Tibial artery (tissue), 4 donors: ENCODE data around the gene RALGPS2.

Experiments
- DNase-seq, 2 donors: peaks; one replicate each; pipeline ENCODE4 v3.0.0-alpha.2; 2019
- H3K27ac ChIP-seq, 2 donors: fragments of 200-600 bp; sonication (generic) in 1 of 2; 1 replicate in 1 of 2; 2 replicates in 1 of 2; pipeline ENCODE4 v1.5.1; 2018 to 2019; ENCODE audit warnings: mild to moderate bottlenecking in 1 of 2
- H3K27me3 ChIP-seq, 2 donors: fragments of 200-600 bp; sonication (generic) in 1 of 2; one replicate each; pipeline versions ENCODE4 v1.5.1 to v1.6.0; 2016 to 2019
- H3K36me3 ChIP-seq, 3 donors: fragments of 200-600 bp; sonication (generic) in 2 of 3; one replicate each; pipeline ENCODE4 v1.5.1; 2016 to 2019; ENCODE audit warnings: mild to moderate bottlenecking in 2 of 3
- H3K4me1 ChIP-seq, 4 donors: fragments of 200-600 bp; sonication (generic) in 2 of 4; 1 replicate in 3 of 4; 2 replicates in 1 of 4; pipeline ENCODE4 v1.5.1; 2016 to 2019
- H3K4me3 ChIP-seq, 2 donors: fragments of 200-600 bp; sonication (generic) in 1 of 2; 1 replicate in 1 of 2; 2 replicates in 1 of 2; pipeline ENCODE4 v1.5.1; 2018 to 2019; ENCODE audit warnings: mild to moderate bottlenecking in 2 of 2
- H3K9me3 ChIP-seq, 3 donors: fragments of 200-600 bp; sonication (generic) in 1 of 3; one replicate each; pipeline ENCODE4 v1.5.1; 2016 to 2019
- CTCF ChIP-seq, 2 experiments: fragments of 200-600 bp in 1 of 2; fragments of 450-650 bp in 1 of 2; IDR thresholded peaks; one replicate each; pipeline ENCODE4 v1.5.1; 2017 to 2019; ENCODE audit warnings: antibody characterized with exemption in 2 of 2, mild to moderate bottlenecking in 1 of 2, moderate library complexity in 1 of 2
- intact Hi-C: fragments of 100-400 bp; cut with DNase I; formaldehyde crosslinking; loops from one replicate; pipeline ENCODE4 v1.15.0; 2023; ENCODE audit warnings: low total_unique reads

RALGPS2 gene

GRCh38 chr1:178692564-178693327, 32.3 kb upstream of the RALGPS2 start:
- Histone ChIP-seq H3K4me3 (no peak overlapping the region), H3K36me3 (no peaks in the 10 kb centered on the region), H3K4me1 (no peaks in the 10 kb centered on the region), H3K27ac (no peak overlapping the region), H3K27me3 (no peaks in the 10 kb centered on the region), H3K9me3 (no peaks in the 10 kb centered on the region)
- DNase-seq = no peak
- no peak for TF ChIP-seq CTCF (IDR thresholded peaks at IDR 0.05)
- intact Hi-C loops = no loop called here

- no peaks in the 10 kb centered on the region for H3K36me3 ChIP-seq
- no peak for DNase-seq
- no peak for TF ChIP-seq CTCF (IDR thresholded peaks at IDR 0.05)
Observed at GRCh38 chr1:178693366-178693765, 31.7 kb upstream of the RALGPS2 start.

GRCh38 chr1:178694923-178695525, 30.0 kb upstream of the RALGPS2 start:
- Histone ChIP-seq H3K4me3 (no peak overlapping the region), H3K27ac (no peak overlapping the region), H3K4me1 (no peaks in the 10 kb centered on the region), H3K27me3 (no peaks in the 10 kb centered on the region), H3K9me3 (no peaks in the 10 kb centered on the region), H3K36me3 (no peaks in the 10 kb centered on the region)
- no peak for TF ChIP-seq CTCF (IDR thresholded peaks at IDR 0.05)
- no peak for DNase-seq
- intact Hi-C loops = no loop called here

More at GRCh38 chr1:178693366-178693765, 31.7 kb upstream of the RALGPS2 start:
- intact Hi-C loops = no loop called here
- H3K9me3 ChIP-seq = no peaks in the 10 kb centered on the region
- H3K27ac ChIP-seq = no peak overlapping the region
- no peaks in the 10 kb centered on the region for H3K27me3 ChIP-seq
- H3K4me1 ChIP-seq = no peaks in the 10 kb centered on the region
- H3K4me3 ChIP-seq = no peak overlapping the region

GRCh38 chr1:178702146-178702545, 22.9 kb upstream of the RALGPS2 start:
- Histone ChIP-seq H3K4me3 (no peak overlapping the region), H3K27me3 (no peaks in the 10 kb centered on the region), H3K4me1 (no peaks in the 10 kb centered on the region), H3K36me3 (no peaks in the 10 kb centered on the region), H3K27ac (no peak overlapping the region), H3K9me3 (no peaks in the 10 kb centered on the region)
- TF ChIP-seq CTCF (IDR thresholded peaks at IDR 0.05) = no peak
- intact Hi-C loops = no loop called here
- DNase-seq = no peak

- H3K36me3 ChIP-seq = no peaks in the 10 kb centered on the region
Observed at GRCh38 chr1:178704833-178705232, 20.2 kb upstream of the RALGPS2 start.

More at GRCh38 chr1:178704833-178705232, 20.2 kb upstream of the RALGPS2 start:
- intact Hi-C loops = no loop called here
- DNase-seq = no peak
- H3K27ac ChIP-seq = no peak overlapping the region
- no peaks in the 10 kb centered on the region for H3K27me3 ChIP-seq
- no peaks in the 10 kb centered on the region for H3K4me1 ChIP-seq
- H3K4me3 ChIP-seq = no peak overlapping the region
- no peak for TF ChIP-seq CTCF (IDR thresholded peaks at IDR 0.05)
- no peaks in the 10 kb centered on the region for H3K9me3 ChIP-seq
